Epithelial cell of prostate (primary cell): ENCODE results near the gene MARK1.
"Not testable (repeated sequence)": the region's sequence is repeated elsewhere in the genome, so short reads cannot be mapped to it uniquely, and the experiment has no call there.

Experiments used
- DNase-seq: peaks from one replicate; pipeline ENCODE4 v3.0.0-alpha.2; 2011; ENCODE audit warnings: low read depth, low spot score
- H3K27ac ChIP-seq: fragments of 450-650 bp; 2 replicates; pipeline ENCODE4 v1.5.1; 2017; ENCODE audit warnings: mild to moderate bottlenecking

MARK1 gene

DNA sequence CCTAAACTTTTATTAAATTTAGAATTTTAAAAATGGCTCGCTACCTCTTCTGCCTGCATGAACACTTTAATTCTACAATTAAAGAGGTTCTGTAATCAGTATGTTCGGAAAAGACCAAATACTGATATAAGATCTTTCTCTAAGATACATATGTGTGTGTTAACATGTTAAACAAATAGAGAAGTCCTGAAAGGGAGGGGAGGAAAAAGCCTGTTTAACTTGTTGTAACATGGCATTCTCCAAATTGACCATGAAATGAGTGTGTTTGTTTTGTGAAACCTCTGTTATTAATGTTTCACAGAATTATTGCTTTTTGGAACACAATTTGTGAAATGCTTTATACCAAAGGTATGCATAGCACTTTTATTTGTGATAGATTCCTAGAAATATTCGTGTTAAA lies 77.0 kb downstream of the MARK1 start:
- no peak overlapping the region for H3K27ac ChIP-seq
- DNase-seq, result no peak

DNA sequence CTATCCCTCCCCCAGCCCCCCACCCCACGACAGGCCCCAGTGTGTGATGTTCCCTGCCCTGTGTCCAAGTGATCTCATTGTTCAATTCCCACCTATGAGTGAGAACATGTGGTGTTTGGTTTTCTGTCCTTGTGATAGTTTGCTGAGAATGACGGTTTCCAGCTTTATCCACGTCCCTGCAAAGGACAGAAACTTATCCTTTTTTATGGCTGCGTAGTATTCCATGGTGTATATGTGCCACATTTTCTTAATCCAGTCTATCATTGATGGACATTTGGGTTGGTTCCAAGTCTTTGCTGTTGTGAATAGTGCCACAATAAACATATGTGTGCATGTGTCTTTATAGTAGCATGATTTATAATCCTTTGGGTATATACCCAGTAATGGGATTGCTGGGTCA lies 77.7 kb downstream of the MARK1 start:
- not testable (repeated sequence) for H3K27ac ChIP-seq, DNase-seq

DNA sequence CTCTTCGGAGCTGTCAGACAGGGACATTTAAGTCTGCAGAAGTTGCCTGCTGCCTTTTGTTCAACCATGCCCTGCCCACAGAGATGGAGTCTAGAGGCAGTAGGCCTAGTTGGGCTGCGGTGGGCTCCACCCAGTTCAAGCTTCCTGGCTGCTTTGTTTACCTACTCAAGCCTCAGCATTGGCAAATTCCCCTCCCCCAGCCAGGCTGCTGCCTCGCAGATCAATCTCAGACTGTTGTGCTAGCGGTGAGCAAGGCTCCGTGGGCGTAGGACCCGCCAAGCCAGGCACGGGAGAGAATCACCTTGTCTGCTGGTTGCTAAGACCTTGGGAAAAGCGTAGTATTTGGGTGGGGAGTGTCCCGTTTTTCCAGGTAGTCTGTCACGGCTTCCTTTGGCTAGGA lies 83.2 kb downstream of the MARK1 start:
- not testable (repeated sequence) for H3K27ac ChIP-seq, DNase-seq

DNA sequence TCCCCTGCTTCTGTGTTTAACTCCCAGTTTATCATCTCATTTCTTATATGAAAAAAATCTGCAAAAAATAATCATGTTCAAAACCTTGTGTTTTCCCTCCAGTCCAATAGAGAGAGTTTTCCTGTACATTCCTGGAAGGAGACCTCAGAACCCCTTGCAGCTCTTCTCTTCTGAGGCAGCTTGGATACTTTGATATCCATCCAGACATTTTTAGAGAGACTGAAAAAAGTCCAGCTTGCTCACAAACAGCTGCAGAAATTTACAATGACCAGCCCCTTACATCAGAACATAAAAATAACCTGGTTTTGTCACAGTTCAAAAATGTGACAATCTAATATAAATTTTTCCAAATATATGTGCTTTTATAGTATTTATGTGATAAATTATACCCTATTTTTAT lies 88.9 kb downstream of the MARK1 start:
- DNase-seq, result no peak
- H3K27ac ChIP-seq, result no peak overlapping the region

DNA sequence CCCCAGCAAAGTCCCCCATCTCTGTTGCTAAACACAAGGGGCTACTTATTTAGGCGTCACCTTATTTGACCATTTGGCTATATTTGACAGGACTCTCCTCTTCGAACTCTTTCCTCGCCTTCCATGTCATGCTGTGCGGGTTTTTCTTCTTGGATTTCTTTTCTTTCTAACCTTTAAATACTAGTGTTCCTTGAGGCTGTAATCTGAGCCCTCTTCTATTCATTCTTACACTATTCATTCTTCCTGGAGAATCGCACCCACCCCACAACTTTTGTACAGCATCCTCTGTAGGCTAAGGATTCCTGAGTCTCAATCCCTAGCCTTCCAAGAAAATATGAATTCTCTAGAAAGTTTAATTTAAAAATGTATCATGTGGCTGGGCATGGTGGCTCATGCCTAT lies 100.5 kb downstream of the MARK1 start:
- no peak for DNase-seq
- H3K27ac ChIP-seq, result no peak overlapping the region

DNA sequence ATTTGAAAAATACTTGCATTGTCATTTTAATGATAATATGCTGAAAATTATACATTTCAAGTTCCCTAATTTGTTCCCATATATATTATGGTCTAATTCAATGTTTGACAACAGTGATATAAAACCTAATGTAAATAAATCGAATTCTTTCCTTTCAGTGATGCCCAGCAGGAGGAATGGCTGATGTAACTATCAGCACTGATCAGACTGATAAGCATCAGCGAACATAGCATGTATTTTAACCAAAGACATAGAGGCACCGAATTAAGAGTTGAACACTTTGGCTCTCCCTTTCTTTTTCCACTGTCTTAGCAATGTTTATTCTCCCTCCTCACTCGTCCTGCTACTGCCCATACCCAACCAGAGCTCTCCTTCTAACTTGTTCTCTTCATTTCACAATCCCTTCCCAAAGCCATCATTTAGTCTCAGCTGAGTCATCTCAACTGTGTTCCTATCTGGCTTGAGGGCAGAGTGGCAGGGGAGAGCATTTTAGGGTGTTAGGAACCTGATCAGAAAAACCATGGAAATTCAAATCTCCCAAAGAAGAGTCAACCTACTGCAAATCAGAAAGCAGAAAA lies 103.4 kb downstream of the MARK1 start:
- DNase-seq, result no peak
- no peak overlapping the region for H3K27ac ChIP-seq

DNA sequence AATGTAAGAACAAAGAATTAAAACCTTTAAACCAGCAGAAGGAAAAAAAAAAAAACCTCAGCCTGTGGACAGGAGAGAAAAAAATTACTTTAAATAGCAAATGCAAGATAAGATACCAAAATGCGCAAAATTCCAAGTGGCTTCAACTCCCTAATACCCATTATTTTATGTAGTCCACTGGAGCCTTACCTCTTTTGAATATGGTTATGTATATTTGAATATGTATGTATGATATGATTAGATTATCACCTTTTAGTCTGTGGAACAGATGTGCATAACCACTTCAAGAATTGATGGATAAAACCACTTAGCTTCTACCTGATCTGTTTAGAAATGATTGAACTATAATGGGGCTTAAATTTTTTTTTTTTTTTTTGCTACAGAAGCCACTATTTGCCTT lies 109.8 kb downstream of the MARK1 start:
- no peak for DNase-seq
- no peak overlapping the region for H3K27ac ChIP-seq

DNA sequence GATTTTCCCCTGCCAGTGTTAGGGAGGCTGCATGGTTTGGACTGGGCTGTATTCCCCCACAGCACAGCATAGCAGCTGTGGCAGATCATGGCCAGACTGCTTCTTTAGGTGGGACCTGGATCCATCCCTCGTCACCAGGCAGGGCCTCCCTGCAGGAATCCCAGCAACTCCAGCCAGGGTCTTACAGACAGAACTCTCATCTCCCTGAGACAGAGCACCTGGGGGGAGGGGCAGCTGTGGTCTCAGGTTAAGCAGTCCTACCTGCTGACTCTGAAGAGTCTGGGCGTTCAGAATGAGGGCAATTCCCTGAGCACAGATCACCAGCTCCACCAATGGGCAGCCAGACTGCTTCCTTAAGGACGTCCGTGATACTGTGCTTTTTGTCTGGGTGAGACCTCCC lies 114.3 kb downstream of the MARK1 start:
- DNase-seq, result no peak

DNA sequence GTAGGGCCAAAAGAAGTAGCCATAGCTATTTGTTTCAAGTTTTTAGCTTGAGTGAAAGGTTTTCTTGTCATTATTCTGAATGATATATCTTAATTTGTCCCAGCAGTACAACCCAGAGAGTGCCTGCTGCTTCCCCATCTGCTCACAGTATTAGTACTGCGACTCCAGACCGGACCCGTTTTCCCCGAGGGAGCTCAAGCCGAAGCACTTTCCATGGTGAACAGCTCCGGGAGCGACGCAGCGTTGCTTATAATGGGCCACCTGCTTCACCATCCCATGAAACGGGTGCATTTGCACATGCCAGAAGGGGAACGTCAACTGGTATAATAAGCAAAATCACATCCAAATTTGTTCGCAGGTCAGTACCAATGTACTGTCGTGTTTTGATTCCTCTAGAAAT lies 125.1 kb downstream of the MARK1 start:
- no peak for DNase-seq
- H3K27ac ChIP-seq, result no peak overlapping the region

More for the DNA sequence above, 114.3 kb downstream of the MARK1 start:
- no peak overlapping the region for H3K27ac ChIP-seq

DNA sequence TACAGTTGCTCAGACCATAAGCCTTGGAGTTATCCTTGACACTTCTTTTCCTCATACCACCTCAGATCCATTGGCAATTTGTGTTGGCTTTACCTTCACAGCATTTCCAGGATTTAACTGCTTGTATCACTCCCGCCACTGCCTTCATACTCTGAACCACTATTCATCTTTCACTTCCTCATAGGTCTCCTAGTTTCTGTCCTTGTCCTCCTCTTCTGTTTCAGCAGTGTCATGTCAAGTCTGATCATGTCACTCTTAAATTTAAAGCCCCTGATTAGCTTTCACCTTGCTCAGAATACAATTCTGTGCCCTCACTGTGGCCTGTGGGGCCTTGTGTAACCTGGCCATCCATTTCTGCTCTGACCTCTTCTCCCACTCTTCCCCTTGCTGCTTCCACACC lies 127.6 kb downstream of the MARK1 start:
- DNase-seq, result no peak
- H3K27ac ChIP-seq, result no peak overlapping the region

DNA sequence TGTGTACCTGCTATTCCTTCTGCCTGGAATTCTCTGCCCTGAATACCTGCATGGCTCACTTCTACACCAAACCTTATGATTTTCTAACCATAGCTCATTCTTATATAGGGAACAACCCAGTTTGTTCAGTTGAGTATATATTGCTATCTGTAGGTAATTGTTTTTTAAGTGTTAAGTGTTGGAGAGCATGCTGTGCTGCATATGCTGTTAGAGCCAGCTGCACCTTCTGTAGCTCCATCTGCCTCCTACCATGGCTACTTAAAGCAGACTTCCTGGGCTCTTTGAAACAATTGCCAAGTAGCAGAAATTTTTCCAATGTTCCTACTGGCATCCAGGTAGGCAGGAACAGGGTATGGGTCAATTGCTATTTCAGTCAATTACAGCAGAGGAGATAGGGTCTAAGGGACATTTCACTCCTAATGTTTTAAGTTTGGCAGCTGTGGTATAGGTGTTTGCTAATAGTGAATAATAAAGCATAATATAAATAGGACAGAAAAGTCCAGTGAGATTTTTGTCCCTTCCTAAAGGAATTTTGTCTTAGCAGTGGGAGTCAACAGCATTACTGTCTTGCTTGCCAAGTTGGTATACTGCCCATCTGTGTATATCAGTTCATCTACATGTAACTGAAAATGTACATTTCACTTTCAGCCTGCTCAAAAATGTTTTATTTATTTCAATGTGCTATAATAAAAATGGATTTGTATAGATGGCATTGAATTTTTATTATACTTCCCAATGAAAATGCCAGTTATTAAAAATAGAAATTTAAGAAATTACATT lies 128.2 kb downstream of the MARK1 start:
- DNase-seq, result no peak
- H3K27ac ChIP-seq, result no peak overlapping the region

DNA sequence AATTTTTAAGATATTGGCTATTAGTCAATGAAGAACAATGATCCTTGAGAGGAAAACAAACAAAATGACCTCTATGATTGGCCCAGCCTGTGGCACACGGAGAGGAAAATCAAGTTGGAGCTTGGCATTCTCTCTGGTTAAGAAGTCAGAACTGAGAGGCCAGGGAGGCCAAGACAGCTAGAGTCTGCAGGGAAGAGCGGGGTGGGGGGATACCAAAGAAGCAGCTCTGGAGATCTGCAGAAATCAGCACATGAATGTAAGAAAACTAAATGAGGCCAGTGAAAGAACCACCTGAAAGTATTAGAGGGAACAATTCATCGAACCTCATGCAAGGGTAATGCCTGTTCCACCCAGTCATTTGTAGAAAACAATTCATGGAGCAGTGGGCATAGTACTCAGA lies 138.4 kb downstream of the MARK1 start:
- no peak for DNase-seq
- H3K27ac ChIP-seq, result no peak overlapping the region

DNA sequence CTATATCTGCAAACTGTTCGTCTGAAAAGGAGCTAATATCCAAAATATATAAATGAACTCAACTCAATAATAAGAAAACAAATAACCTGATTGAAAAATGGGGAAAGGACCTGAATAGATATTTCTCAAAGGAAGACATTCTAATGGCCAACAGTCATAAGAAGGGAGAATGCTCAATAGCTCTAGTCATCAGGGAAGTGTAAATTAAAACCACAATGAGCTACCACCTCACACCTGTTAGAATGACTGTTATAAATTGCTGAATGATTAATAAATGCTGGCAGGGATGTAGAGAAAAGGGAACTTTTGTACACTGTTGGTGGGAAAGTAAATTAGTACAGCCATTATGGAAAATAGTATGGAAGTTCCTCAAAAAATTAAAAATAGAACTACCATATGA lies 141.1 kb downstream of the MARK1 start:
- DNase-seq, result no peak
- no peak overlapping the region for H3K27ac ChIP-seq

DNA sequence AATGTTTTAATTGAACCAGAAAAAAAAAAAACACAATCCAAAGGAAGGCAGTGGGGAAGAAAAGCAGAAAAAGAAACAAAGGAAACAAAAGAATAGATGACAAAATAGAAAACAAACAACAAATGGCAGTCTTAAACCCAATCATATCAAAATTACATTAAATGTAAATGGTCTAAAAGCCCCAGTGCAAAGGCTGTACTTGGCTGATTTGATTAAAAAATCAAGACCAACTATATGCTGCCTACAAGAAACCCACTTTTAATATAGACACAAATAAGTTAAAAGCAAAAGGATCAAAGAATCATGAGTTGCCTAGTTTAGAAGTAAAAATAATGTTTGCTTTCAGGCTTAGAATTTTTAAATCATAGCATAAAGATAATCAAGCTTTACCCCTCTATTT lies 142.4 kb downstream of the MARK1 start:
- DNase-seq, result no peak
- no peak overlapping the region for H3K27ac ChIP-seq

DNA sequence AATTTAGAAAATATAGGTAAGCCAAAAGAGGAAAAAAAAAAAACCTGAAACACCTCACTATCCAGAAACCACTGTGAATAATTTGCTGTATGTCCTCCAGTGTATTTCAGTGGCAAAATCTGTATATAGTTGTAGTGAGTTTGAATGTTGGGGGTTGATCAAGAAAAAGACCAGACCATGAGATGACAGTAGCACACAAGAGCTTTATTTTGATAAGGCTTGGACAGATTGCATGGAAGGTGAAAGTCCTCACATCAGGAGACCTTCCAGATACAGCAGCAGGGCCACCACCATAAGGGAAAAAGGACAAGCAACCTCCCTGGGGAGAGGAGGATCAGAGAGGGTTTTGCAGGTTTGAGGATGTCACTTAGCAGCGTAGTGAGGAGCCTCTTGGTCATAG lies 146.0 kb downstream of the MARK1 start:
- H3K27ac ChIP-seq, result no peak overlapping the region
- no peak for DNase-seq

DNA sequence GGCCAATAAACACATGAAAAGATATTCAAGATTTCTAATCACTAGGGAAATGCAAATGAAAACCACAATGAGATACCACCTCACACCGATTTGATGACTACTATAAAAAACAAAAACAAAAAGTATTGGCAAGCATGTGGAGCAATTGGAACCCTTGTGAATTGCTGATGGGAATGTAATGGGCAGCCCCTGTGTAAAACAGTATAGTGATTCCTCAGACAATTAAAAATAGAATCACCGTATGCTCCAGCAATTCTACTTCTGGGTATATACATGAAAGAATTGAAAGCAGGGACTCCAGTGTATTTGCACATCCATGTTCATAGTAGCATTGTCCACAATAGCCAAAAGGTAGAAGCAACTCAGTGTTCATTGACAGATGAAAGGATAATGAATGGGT lies 149.3 kb downstream of the MARK1 start:
- DNase-seq, result no peak
- no peak overlapping the region for H3K27ac ChIP-seq

DNA sequence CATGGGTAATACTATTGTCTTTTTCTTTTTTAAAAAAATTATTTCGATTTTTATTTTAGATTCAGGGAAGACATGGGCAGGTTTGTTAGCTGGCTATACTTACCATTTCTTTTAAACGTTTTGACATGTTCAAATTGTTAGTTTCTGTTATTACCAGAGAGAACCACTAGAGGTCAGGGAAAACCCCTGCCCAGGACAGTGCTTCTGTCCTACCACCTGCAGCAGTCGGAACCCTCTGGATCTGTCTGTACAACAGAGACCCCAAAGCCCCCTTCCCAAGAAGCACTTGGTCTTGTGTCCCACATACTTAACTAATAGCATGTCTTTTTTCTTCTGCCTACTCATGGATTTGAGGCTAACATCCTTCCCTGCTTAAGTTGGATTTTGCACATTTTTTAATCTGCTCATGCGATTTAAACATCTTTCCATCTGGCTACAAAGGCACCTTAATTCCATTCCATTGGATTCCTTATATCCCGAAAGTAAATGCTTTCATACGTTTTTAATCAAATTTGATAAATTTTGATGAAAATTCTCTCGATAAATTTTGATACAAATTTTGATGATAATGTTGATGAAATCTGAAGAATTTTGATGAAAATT lies 152.2 kb downstream of the MARK1 start:
- no peak overlapping the region for H3K27ac ChIP-seq
- no peak for DNase-seq

DNA sequence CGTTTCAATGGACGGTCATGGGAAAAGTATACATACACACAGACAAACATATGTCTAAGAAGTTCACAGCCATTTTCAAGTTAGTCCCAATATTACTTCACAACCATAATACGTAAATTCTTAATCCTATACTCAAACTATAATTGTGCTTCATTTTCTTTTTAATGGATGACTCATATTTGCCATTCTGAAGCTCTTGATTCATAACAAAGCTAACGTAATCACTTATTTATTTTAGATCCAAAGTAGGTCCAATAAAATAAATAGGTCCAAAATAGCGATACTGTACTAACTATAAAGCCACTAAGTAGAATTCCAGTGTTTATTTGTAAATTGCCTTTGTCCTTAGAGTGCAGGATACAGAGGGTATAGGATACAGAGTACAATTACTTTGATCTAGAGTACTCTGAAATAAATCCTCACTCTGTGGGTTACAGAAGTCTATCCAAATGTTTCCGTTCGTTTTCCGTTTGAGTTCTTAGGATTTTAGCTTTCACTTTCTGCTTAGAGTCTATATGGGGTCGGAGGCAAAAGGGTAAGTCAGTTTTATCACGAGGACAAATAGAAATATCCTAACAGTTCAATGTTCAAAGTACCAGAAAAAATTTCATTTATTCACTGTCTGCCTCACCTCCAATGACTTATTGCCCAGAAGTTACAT lies 153.4 kb downstream of the MARK1 start:
- no peak for DNase-seq

DNA sequence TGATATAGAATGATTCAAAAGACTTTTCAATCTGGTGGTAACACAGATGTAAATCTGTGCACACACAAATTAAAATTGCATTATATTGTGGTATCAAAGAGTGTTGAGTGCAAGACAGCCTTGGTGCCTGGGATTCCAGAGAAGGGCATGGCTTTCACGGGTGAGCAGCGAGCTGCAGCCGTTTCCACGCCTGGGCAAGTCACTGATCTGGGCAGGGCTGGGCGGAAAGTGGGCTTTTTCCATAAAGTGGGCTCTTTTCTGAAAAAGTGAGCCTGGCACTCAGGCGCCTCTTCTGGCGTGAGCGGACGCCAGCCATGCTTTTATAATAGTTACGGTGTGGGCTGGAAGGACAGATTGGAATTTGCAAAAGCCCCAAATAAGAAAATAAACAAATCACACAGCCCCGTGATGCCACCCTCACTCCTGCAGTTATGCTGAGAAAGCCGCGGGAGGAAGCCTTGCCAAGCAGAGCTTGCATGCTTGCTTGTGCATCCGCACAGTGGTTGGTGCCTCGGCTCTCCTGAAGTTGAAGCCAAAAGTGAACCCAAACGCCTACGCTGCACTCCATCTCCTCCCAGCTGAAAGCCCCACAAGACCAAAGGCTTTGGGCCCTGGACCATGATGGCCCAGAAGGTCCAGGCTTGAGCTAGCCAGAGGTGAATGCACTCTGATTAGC lies 155.1 kb downstream of the MARK1 start:
- no peak overlapping the region for H3K27ac ChIP-seq

More for the DNA sequence above, 153.4 kb downstream of the MARK1 start:
- H3K27ac ChIP-seq, result no peak overlapping the region

DNA sequence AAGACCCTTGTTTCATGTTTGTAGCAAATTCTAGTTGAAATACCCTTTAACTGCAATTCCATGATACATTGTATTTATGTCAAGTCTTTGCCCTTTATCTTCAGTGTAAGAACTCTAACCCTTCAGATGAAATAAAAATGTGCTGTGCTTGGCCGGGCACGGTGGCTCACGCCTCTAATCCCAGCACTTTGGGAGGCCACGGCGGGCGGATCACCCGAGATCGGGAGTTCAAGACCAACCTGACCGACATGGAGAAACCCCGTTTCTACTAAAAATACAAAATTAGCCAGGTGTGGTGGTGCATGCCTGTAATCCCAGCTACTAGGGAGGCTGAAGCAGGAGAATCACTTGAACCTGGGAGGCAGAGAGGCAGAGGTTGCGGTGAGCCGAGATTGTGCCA lies 155.8 kb downstream of the MARK1 start:
- not testable (repeated sequence) for H3K27ac ChIP-seq, DNase-seq

More for the DNA sequence above, 155.1 kb downstream of the MARK1 start:
- DNase-seq, result no peak

DNA sequence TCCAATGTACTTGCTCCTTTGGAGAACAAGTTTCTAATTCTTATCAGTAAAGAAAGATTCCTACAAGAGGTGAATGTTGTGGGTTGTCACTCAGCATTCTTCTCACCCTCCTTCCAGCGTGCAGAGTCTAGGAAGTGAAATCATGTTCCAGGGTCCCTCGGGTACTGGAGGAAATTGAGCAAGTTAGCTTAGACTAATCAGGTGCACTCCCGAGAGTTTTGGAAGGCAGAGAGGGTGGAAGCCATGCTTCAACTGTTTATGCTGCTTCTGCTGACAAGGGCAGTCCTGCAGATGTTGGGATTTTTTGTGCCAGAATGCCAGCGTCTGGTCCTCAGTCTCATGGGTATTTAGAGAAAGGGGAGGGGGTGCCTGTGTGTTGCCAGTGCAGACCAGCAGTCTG lies 157.0 kb downstream of the MARK1 start:
- H3K27ac ChIP-seq, result no peak overlapping the region
- no peak for DNase-seq
